Muscle of back (tissue), 11 donors: ENCODE measurements around the gene WNK2. TPM values are rescaled to one million over a fixed set of nuclear protein-coding genes. Genes with fewer than 3 reads are reported as not detected.

Source experiments
- DNase-seq, 3 donors: peaks; one replicate each; pipeline versions ENCODE4 v3.0.0 to v3.0.0-alpha.2; 2013
- polyA plus RNA-seq, 10 donors: library from polyadenylated mRNA; unstranded; fragments of 120-200 nt; gene quantifications; one replicate each; pipeline ENCODE4 v1.2.1, GENCODE V29; 2013; ENCODE audit not compliant: insufficient read length in 10 of 10

WNK2 gene
- polyA plus RNA-seq, 10 donors: 9.3 to 14.7 (median 11.5) TPM

DNA sequence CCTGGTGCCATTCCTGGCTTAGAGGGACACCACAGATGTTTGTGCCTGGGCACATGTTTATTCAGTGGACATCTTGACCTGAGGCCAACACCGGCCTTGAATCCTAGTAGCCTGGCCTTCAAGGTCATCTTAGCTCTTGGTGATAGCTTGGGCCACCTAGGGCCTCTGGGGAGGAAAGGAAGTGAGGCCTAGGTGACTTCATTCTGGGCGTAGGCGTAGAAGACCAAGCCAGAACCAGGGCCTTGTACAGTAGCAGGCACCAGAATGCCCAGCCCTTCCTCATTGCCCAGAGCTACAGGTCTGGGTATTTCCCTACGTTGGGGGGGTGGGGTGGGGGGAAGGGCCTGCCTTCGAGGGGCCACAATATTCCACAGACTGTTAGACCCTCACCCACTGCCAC is 33.8 kb downstream of the WNK2 start:
- DNase-seq: no peak

DNA sequence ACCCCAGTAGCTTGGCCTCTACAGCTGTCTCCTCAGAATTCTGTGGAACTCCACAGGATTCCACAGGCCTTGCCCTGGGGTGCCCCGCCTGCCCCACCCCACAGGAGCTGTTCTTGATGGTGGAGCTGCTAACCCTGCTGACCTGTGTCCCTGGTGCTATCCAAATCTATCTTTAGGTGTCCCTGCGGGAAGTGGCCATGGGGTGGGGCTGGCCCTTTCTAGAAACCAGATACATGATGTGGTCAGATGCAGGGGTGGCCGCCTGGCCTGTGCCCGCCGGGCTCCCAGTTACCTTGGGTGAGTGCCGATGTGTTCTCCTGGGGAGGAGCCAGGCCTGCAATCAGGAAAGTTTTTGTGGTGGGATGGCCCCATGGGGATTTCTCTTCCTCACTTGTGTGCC is 34.2 kb downstream of the WNK2 start:
- no peak for DNase-seq

- DNase-seq: no peak
Observed at GRCh38 chr9:93218671-93219420, 34.9 kb downstream of the WNK2 start.

GRCh38 chr9:93219692-93220091 is 35.8 kb downstream of the WNK2 start:
- no peak for DNase-seq

- no peak for DNase-seq
Observed at GRCh38 chr9:93220627-93221026, 36.7 kb downstream of the WNK2 start.

DNA sequence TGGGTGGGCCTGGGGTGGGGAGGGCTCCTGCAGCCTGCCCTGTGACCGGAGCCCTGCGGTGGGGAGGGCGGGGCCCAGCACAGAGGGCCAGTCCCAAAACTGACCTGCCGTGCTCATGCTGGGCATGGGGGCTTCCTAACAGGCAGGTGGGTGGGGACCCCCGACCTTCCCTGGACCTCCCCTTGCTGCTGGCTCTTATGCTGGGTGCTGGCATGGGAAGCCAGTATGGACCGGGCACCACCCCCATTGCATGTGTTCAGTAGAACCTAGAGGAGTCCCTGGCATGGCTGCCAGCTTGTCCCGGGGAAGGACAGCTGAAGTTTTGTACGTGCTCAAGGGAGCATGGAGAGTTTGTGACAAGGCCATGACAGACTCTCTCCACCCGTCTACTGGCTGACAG is 37.1 kb downstream of the WNK2 start:
- no peak for DNase-seq

DNA sequence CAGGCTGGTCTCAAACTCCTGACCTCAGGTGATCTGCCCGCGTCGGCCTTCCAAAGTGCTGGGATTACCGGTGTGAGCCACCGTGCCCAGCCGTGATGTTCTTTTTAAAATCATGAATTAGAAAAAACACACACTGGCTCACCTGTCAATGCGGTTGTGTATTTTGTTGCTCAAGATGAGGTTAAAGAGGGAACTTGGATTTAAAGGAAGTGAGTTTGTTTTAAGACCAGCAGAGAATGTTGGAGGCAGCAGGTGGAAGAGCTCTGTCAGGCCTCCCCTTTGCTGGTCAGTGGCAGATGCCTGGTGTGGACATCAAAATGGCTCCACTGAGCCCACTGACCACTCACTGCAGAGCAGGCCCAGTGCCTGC is 38.9 kb downstream of the WNK2 start:
- DNase-seq: no peak

GRCh38 chr9:93223260-93224180 is 39.6 kb downstream of the WNK2 start:
- peak in 2 of 3 donors; percentile 39 to 45 for DNase-seq

DNA sequence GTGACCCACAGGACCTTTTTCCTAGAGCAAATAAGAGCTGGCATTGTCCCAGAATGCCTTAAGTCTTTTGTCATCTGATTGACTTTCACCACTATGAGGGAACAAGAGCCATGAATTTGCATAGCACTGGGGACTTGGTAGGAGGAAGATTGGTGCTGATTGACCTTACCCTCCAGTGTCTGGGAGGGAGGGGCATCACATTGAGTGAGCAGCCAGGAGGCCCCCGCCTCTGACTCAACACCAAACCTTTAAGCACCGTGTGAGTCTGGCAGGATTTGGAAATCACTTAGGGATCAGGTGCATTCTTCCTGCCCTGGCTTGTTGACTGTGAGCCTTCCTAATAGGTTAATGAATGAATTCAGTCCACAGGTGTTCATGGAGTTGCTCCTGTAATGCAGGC is 40.7 kb downstream of the WNK2 start:
- DNase-seq: no peak

GRCh38 chr9:93225417-93225816 is 41.5 kb downstream of the WNK2 start:
- DNase-seq: no peak

DNA sequence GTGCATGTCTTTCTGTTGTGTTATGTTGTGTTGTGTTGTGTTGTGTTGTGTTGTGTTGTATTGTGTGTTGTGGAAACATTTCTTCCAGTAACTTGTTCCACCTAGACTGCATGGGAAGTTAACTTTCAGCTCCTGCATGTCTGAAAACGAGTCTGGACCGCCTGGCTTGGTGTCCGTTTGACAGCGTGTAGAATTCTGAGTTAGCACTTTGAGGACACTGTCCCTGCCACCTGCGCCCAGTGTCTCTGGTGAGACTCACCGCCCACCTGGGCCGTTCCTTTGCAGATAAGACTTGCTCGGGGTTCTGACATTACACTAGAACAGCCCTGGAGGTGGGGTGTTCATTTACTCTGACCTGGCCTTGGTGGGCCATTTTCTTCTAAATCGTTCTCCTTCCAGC is 42.0 kb downstream of the WNK2 start:
- DNase-seq: no peak

- no peak for DNase-seq
Observed at GRCh38 chr9:93226819-93227218, 42.9 kb downstream of the WNK2 start.

GRCh38 chr9:93228030-93228429 is 44.1 kb downstream of the WNK2 start:
- DNase-seq: no peak

- DNase-seq: no peak
Observed at GRCh38 chr9:93228453-93228852, 44.5 kb downstream of the WNK2 start.

DNA sequence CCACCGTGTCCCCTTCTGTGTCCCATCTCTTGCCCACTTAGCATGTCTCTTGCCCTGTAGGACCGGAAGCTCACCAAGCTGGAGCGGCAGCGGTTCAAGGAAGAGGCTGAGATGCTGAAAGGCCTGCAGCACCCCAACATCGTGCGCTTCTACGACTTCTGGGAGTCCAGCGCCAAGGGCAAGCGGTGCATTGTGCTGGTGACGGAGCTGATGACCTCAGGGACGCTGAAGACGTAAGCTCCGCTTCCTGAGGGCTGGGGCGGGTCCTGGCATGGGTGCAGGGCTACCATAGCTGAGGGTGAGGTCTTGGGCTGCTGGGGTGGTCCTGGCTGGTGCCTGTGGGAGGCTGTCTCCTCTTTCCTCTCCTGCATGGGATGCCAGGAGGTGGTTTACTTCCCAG is 45.7 kb downstream of the WNK2 start:
- DNase-seq: no peak

- DNase-seq: no peak
Observed at GRCh38 chr9:93230185-93230584, 46.2 kb downstream of the WNK2 start.

GRCh38 chr9:93230601-93231000 is 46.7 kb downstream of the WNK2 start:
- DNase-seq: no peak

GRCh38 chr9:93231121-93231694 is 47.3 kb downstream of the WNK2 start:
- no peak for DNase-seq

DNA sequence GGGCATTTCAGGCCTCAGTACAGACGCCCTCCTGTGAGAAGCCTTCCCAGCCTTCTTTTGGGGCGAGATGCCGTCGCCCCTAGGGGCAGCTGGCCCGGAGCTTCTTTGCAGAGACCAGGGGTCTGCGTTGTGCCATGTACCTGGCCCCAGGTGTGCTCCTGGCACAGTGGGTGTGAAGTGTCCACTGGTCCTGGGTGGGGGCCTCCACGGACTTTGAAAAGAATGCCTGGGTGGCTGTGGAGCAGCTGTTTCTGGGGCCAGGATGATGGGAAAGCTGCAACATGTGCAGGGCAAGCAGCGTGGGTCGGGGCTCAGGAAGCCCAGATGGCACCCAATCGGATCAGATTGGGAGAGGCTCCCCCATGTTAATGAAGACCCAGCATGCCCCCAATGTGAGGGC is 47.8 kb downstream of the WNK2 start:
- no peak for DNase-seq

GRCh38 chr9:93232388-93232960 is 48.5 kb downstream of the WNK2 start:
- DNase-seq: no peak

GRCh38 chr9:93233033-93233432 is 49.1 kb downstream of the WNK2 start:
- DNase-seq: no peak

DNA sequence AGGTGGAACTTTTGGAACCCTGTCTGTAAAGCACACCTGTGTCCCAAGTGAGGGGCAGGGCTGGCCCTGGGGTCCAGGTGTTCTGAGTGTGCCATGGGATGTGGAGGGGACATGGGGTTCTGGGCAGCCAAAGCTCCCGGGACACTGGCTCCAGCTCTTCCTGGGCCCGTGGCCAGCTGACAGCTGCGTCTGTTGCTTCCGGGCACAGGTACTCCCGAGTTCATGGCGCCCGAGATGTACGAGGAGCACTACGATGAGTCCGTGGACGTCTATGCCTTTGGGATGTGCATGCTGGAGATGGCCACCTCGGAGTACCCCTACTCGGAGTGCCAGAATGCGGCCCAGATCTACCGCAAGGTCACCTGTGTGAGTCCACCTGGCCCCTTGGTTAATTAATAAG is 50.7 kb downstream of the WNK2 start:
- DNase-seq: no peak
